GM19468 (cell line): ENCODE data around the gene RAPGEFL1.
"Not testable (repeated sequence)": the region's sequence is repeated elsewhere in the genome, so short reads cannot be mapped to it uniquely, and the experiment has no call there.

ENCODE experiments used
- ATAC-seq: cut with Tn5 transposase; IDR thresholded peaks from one replicate; pipeline ENCODE4 v1.9.1; 2021; ENCODE audit warnings: mild to moderate bottlenecking, moderate library complexity, moderate number of reproducible peaks; ENCODE audit not compliant: unreplicated experiment; ENCODE audit errors: extremely low read depth

RAPGEFL1 gene

DNA sequence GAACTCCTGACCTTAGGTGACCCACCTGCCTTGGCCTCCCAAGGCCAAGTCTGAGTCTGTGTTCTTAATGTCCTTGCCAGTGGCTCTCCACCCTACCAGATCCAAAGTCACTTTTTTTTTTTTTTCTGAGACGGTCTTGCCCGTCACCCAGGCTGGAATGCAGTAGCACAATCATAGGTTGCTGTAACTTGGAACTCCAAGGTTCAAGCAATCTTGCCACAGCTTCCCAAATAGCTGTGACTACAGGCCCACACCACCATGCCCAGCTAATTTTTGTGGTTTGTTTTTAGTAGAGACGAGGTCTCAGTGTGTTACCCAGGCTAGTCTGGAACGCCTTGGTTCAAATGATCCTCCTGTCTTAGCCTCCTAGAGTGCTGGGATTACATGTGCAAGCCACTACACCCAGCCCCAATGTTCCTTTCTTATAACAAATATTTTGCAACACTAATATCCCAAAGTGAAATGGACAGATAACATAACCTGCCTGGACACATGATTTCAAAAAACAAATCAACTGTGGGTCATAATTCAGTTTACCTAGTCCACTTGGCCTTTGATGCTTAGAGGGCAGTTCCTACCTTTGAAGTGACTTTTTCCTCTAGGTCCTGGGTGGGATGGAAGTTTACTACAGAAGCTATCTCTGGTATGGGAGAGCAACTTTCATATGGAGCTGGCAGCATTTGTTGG is 4.0 kb upstream of the RAPGEFL1 start:
- ATAC-seq: no peak

DNA sequence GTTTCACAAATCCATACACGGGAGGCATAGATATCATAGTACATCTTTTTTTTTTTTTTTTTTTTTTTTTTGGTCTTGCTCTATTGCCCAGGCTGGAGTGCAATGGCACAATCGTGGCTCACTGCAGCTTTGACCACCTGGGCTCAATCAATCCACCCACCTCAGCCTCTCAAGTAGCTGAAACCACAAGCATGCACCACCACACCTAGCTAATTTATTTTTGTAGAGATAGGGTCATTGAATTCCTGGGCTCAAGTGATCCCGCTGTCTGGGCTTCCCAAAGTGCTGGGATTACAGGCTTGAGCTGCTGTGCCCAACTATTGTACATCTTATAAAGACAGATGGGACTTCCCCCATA is 3.5 kb upstream of the RAPGEFL1 start:
- no peak for ATAC-seq

DNA sequence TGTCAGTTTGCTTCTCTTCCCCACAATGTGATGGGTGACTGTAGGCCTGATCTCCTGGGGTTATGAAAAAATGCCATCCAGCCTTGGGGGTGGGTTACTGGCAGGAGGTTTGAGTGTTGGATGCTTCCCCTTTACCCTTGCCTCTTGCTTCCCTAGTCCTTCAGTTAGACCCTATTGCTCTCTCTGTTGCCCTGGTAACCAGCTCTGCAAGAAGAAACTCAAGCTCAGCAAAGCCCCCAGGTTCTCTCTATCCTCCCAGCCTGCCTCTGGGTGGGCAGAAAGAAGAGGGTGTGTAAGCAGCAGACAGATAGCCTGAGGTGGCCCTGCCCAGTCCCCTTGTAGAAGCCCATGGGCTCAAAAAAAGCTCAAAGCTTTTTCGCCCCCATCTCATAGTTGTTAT is 2.8 kb upstream of the RAPGEFL1 start:
- ATAC-seq: no peak

DNA sequence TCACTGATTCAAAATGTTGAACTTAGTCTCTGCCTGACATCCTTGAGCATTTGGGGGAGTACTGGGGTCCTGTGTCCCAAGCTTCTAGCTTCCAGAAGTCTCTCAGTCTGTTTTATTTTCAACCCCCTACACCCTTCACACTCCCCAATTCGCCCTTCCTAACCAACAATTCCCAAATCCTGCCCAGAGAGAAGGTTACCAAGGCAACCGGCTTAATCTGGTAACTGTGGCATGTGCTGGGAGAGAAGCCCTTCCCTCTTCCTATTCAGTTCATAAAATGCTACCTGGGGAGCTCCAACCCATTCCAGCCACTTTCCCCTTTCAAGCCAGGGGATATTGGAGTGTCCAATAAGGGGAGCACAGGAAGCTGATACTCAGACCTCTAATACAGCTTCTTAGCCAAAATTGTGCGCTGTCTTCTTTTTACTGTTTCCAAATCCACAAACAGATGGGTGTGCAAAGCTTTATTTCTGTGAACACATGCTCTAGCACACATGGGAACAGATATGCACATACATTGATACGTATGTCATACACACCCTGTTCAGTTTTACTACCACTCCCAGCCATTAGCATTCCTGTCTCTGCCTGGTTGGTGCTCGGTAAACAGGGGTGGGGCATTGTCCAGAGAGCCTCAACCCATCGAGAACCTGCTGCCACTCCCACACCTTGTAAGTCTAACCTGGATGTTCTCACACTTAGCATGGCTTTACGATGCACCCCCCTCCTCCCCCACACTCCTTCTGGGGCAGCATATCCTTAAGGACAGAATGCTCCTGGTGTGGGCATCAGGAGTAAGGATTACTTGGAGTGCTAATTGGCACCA is 1.1 kb upstream of the RAPGEFL1 start:
- no peak for ATAC-seq

DNA sequence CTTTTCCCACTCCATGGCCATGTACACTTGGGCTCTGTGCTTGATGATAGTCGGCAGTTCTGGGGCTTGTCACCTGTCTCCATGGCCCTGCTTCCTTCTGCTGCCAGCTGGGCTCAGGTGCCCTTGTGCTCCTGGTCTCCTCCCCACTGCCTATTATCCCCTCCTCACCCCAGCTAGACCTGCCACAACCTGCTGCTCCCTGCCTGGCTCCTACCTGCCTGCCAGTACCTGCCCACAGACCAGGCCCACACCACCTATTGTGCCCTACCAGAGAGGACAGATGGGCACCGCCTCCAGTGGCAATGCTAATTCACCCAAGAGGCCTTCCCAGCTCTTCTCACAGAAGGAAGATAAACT is 538 bp upstream of the RAPGEFL1 start:
- ATAC-seq: no peak

DNA sequence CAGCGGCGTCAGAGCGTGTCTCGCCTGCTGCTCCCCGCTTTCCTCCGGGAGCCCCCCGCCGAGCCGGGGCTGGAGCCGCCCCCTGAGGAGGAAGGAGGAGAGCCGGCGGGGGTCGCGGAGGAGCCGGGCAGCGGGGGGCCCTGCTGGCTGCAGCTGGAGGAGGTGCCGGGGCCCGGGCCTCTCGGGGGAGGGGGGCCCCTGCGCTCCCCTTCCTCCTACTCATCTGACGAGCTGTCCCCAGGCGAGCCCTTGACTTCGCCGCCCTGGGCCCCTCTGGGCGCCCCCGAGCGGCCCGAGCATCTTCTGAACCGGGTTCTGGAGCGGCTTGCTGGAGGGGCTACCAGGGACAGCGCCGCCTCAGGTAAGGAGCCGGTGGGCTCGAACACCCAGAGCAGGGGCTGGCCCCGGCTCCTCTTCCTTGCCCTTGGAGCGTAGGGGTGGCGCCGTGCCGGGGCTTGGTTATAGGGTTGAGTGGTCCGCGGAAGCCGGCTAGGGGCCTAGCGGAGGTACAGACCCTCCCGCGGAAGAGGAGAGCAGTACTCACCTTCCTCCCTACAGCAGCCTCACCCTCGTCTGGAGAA is 841 bp downstream of the RAPGEFL1 start:
- no peak for ATAC-seq

DNA sequence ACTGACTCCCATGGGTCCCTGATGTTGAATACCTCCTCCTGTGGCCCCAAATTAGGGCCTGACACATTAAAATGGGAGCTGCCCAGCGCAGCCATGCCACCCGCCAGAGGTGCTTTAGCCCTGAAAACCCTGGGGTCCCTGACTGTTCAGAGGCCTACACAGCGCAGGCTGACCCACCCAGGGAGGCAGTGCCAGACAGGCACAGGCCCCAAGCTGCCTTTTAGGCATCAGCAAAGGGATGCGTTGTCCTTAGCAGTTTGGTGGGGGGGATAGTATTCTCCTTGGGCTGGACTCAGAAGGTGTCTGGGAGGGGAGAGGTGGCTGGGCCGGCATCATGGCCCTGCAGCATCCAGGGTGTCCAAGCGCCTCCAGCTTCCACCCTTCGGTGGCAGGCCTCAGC is 1.4 kb downstream of the RAPGEFL1 start:
- ATAC-seq: no peak

DNA sequence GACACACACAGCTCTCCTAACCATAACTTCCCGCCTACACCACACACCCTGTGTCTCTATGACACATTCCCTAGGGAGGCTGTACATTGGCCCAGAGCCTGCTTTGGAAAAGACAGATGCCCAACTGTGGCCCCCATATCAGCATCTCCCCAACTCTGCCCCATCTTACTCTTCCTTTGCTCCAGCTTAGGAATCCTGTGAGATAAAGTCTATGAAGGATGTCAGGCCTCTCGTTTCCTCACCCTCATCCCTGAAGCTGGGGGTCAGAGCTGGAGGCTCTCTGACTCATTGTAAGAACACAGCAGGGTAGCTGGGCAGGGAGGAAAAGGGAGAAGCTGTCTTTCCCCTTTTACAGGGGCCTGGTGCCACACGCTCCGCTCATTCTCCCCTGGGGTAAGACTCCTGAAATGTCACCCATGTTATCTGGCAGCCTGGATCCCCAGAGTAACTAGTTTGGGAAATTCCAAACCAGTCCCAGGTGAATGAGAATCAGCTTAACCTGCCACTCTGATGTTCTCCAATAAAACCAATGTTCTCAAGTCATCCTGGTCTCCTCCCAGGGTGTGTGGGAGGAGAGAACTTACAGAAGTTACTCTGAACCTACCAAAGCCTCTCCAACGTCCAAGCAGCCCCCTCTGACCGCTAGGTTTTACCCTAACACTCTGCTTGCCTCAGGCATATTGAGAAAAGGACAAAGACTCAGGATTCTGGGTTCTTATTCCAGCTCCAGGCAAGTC is 2.8 kb downstream of the RAPGEFL1 start:
- no peak for ATAC-seq

DNA sequence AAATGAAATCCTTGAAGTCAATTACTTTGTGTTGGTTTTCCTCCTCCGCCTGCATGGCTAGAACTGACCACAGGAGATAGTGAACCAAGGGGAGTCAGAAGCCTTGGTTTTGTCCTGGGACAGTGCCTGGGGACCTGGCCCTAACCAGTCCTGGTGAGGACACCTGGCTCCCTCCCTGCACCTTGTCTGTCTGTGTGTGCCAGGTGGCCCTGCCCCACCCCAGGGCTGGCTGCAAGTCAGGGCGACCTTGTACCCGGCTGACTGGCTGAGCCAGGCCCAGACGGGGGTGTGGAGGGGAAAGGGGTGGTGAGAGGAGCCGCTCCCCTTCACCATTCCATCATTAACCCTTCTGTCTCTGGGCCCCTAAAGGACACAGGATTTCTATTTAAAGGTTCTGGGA is 3.4 kb downstream of the RAPGEFL1 start:
- ATAC-seq: no peak

DNA sequence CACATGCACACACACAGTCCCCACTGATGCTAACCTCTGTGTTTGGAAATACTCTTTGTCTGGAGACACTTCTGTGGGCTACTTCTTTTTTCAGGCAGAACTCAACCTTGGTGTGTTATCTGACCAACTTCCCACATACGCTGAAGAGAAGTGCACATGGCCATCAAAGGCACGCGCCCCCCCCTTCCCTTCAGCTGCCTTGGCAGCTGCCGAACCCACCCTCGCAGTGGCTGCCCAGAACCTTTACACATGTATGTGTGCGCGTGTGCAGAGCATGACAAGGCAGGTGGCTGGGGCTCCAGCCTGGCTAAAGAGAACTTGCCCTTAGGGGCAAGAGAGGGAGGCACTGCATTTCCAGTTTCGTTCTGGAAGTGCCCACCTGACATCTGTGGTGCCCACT is 3.9 kb downstream of the RAPGEFL1 start:
- ATAC-seq: no peak

DNA sequence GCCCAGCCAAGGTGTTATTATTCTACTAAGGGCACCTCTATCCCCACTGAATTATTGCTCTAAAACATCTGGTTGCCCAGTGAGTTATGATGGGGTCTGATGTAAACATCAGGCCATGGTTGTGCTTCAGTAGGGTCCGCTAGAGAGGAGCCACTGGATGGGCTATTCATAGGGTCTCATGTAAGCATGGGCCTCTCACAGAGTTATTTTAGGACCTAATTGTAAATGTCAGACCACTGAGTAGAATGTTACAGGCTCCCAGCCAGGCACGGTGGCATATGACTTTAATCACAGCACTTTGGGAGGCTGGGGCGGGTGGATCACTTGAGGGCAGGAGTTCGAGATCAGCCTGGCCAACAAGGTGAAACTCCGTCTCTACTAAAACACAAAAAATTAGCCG is 5.3 kb downstream of the RAPGEFL1 start:
- ATAC-seq: no peak

DNA sequence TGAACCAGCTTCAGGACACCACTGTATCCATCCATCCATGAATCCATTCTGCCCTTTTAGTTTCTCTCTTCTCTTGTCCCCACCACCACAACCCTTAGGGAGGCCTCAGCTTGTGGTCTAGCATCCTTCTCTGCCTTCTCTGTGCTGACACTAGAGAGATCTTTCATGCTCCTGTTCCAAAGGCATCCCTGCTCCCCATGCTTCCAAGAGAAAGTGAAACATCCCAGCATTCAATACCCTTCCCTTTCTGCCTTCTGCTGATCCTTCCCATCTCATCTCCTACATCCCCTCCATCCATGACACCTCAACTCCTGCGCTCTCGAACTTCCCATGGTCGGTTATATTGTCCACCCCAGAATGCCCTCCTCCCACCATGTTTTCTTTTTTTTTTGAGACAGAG is 10.0 kb downstream of the RAPGEFL1 start:
- no peak for ATAC-seq

DNA sequence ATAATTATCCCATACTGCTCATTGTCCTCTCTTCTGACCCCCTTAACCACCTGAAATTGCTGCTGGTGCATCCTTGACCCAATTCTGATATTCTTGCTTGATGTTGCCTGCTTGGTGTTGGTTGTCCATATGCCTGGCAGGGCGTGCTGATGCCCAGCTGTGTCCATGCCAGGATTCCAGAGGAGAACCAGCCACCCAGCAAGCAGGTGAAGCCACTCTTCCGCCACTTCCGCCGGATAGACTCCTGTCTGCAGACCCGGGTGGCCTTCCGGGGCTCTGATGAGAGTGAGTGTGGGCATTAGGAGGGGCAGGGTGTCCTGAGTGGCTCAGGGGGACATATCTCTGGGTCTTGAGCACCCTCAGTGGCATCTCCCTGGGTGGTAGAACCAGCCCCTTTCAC is 11.4 kb downstream of the RAPGEFL1 start:
- no peak for ATAC-seq

DNA sequence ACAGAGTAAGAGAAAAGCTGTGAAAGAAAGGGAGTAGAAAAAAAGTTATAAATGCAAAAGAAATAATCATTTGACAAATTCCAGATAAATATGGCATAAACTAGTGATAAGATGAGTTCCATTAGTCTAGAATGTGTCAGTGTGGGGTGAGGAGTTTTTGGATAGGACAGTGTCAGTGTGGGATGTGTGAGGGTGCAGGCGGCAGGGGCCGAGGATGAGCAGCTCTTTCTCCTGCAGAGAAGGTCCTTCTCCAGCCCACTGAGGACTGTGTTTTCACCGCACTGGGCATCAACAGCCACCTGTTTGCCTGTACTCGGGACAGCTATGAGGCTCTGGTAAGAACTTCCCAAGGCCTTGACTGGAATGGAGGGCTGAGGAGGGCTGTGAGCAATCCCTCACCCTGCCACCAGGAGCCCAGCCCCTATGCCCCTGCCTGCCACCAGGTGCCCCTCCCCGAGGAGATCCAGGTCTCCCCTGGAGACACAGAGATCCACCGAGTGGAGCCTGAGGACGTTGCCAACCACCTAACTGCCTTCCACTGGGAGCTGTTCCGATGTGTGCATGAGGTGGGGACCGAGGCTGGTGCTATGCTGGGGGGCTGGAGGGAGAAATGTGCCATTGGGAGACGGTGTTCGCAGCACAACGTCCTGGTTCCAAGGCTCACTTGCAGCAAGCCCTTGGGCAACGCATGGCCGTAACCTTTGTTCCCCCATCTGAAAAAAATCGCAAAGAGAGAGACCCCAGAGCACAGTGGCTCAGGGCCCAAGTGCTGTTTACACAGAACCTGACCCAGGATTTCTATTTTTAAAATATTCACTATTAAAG is 13.1 kb downstream of the RAPGEFL1 start:
- ATAC-seq: no peak

DNA sequence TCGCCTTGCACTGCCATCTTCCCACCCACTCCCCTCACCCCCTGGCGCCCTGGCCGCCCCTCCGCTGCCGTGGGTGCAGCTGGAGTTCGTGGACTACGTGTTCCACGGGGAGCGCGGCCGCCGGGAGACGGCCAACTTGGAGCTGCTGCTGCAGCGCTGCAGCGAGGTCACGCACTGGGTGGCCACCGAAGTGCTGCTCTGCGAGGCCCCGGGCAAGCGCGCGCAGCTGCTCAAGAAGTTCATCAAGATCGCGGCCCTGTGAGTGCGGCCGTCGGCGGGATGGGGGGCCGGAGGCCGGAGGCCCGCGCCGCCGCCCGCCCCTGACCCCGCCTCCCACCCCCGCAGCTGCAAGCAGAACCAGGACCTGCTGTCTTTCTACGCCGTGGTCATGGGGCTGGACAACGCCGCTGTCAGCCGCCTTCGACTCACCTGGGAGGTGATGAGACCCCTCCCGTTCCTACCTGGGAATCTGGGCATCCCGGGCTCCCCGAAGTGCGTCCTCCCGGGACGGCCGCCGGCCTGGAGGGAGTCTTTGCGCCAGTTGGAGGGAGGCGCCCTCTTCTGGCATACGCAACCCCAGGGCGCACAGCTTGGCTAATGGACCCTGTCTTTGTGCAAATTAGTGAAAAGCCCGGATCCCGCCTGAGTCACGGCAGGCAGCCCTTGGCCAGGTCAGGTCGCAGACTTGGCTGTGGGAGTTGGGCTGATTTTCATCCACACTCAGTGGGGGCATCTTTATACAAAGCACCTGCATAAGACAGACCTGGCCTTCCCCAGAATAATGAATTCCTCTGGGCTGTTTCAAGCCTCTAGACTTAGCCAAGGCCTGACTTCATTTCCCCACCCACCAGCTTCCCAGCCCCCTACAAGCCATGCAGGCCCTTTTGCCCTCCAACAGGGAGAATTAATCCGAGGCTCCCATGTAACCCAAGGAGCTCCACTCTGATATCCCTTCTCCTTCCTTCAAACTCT is 14.3 kb downstream of the RAPGEFL1 start:
- ATAC-seq: peak; percentile 38

DNA sequence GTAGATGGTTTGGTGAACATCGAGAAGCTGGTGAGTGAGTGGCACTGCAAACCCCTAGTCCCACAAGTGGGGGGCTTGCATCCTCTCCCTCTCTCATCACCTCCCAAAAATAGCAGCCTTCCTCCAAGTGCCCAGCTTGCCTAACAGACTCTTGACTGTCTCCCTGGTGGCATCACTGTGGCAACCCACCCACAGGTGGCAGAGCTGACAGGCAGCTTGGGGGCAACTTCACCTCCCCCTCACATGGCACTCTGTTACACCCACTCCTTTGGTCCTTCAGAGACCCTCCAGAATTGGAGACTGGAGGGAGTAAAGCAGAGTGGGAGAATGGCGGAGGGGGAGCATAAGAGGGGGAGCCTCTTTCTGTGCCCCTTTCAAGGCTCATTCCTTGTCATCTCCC is 15.7 kb downstream of the RAPGEFL1 start:
- no peak for ATAC-seq

DNA sequence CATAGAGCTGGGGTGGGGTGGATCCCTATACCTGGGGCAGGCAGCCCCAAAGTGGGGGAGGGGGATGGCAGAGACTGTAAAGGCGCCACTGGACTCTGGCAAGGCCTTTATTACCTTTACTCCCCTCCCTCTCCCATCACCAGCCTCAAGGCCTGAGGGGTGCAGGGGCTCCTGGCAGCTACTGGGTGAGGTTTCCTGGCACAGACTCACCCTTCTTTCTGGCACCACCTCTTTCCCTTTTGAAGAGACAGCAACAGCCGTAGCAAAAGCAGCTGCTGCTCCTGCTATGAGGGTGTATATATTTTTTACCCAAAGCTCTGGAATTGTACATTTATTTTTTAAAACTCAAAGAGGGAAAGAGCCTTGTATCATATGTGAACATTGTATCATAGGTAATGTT is 17.6 kb downstream of the RAPGEFL1 start:
- no peak for ATAC-seq

DNA sequence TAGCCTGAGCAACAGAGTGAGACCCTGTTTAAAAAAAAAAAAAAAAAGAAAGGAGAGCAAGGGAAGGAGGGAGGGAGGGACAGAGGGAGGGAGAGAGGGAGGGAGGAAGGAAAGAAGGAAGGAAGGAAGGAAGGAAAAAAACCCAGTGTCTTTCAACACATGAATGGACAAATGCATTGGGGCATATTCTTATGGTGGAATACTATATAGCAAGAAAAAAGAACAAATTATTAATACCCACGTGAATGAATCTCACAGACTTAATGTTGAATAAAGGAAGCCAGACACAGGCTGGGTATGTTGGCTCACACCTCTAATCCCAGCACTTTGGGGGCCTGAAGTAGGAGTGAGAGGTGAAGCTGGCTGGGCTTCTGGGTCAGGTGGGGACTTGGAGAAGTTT is 20.3 kb downstream of the RAPGEFL1 start:
- ATAC-seq: no peak

DNA sequence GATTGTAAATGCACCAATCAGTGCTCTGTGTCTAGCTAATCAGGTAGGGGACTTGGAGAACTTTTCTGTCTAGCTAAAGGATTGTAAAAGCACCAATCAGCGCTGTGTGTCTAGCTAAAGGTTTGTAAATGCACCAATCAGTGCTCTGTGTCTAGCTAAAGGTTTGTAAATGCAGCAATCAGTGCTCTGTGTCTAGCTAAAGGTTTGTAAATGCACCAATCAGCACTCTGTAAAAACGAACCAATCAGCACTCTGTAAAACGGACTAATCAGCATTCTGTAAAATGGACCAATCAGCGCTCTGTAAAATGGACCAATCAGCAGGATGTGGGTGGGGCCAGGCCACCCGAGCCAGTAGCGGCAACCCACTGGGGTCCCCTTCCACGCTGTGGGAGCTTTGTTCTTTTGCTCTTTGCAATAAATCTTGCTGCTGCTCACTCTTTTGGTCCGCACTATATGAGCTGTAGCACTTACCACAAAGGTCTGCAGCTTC is 20.7 kb downstream of the RAPGEFL1 start:
- not testable (repeated sequence) for ATAC-seq
